Gastrocnemius medialis (tissue), 4 donors: ENCODE results near the gene C2orf69.

Experiments
- CTCF ChIP-seq, 5 experiments: fragments of 450-650 bp in 3 of 5; fragments of 200-600 bp in 2 of 5; sonication (generic) in 2 of 5; IDR thresholded peaks in 4 of 5; conservative IDR thresholded peaks in 1 of 5; 1 replicate in 4 of 5; 2 replicates in 1 of 5; pipeline ENCODE4 v1.5.1; 2016 to 2019; ENCODE audit warnings: antibody characterized with exemption in 5 of 5, mild to moderate bottlenecking in 3 of 5, moderate library complexity in 3 of 5
- POLR2A ChIP-seq, 2 donors: fragments of 450-650 bp; IDR thresholded peaks; one replicate each; pipeline ENCODE4 v1.6.1; 2017; ENCODE audit warnings: antibody characterized with exemption in 2 of 2, mild to moderate bottlenecking in 2 of 2, moderate library complexity in 2 of 2

- TF ChIP-seq CTCF (IDR thresholded peaks at IDR 0.05 in 4 of 5, conservative IDR thresholded peaks at IDR 0.05 in 1 of 5) = no peak
- no peak for TF ChIP-seq POLR2A (IDR thresholded peaks at IDR 0.05)
These were observed 25.5 kb downstream of the C2orf69 start for GRCh38 chr2:199936554-199936953.
